Liver (tissue), 9 donors: ENCODE results near the gene COL21A1. TPM values are rescaled to one million over a fixed set of nuclear protein-coding genes. Genes with fewer than 3 reads are reported as not detected.

Source experiments
- DNase-seq: peaks from one replicate; pipeline ENCODE4 v3.0.0-alpha.2; 2017; ENCODE audit warnings: low spot score
- H3K27ac ChIP-seq, 2 donors: one replicate each; pipeline ENCODE4 v1.7.0; 2013; ENCODE audit warnings: inconsistent platforms in 2 of 2, low read length in 2 of 2, control low read depth in 1 of 2, low read depth in 1 of 2, mild to moderate bottlenecking in 1 of 2
- H3K27me3 ChIP-seq, 4 donors: one replicate each; pipeline versions ENCODE4 v1.6.1 to v1.7.0; 2013; ENCODE audit warnings: low read length in 3 of 4, inconsistent platforms in 1 of 4, mild to moderate bottlenecking in 1 of 4, moderate library complexity in 1 of 4; ENCODE audit not compliant: control insufficient read depth in 4 of 4, insufficient read depth in 4 of 4
- H3K36me3 ChIP-seq, 4 donors: one replicate each; pipeline versions ENCODE4 v1.6.1 to v1.7.0; 2013; ENCODE audit warnings: low read length in 3 of 4, mild to moderate bottlenecking in 3 of 4, low read depth in 1 of 4, moderate library complexity in 1 of 4; ENCODE audit not compliant: control insufficient read depth in 4 of 4, insufficient read depth in 3 of 4
- H3K4me1 ChIP-seq, 4 donors: one replicate each; pipeline versions ENCODE4 v1.6.1 to v1.7.0; 2013; ENCODE audit warnings: low read length in 3 of 4, mild to moderate bottlenecking in 3 of 4, moderate library complexity in 1 of 4; ENCODE audit not compliant: control insufficient read depth in 4 of 4, insufficient read depth in 4 of 4
- H3K4me3 ChIP-seq, 3 donors: one replicate each; pipeline versions ENCODE4 v1.6.1 to v1.7.0; 2013; ENCODE audit warnings: low read length in 3 of 3, control low read depth in 1 of 3, low read depth in 1 of 3, mild to moderate bottlenecking in 1 of 3
- H3K9ac ChIP-seq, 2 donors: one replicate each; pipeline ENCODE4 v1.7.0; 2013; ENCODE audit warnings: low read length in 2 of 2, mild to moderate bottlenecking in 2 of 2, moderate library complexity in 2 of 2, control low read depth in 1 of 2, low read depth in 1 of 2
- H3K9me3 ChIP-seq, 4 donors: one replicate each; pipeline versions ENCODE4 v1.6.1 to v1.7.0; 2013; ENCODE audit warnings: low read length in 3 of 4; ENCODE audit not compliant: control insufficient read depth in 4 of 4
- EGR1 ChIP-seq, 2 donors: IDR thresholded peaks; 2 replicates each; pipeline ENCODE4 v1.6.1; 2016 to 2018; ENCODE audit warnings: antibody characterized with exemption in 2 of 2, low read depth in 2 of 2
- FOXA1 ChIP-seq: IDR thresholded peaks from 2 replicates; pipeline ENCODE4 v1.6.1; 2016; ENCODE audit warnings: antibody characterized with exemption
- FOXA2 ChIP-seq: IDR thresholded peaks from 2 replicates; pipeline ENCODE4 v1.6.1; 2016; ENCODE audit warnings: antibody characterized with exemption
- GABPA ChIP-seq, 2 donors: IDR thresholded peaks in 1 of 2; conservative IDR thresholded peaks in 1 of 2; 2 replicates each; pipeline ENCODE4 v1.6.1; 2016; ENCODE audit warnings: antibody characterized with exemption in 2 of 2, mild to moderate bottlenecking in 1 of 2, moderate library complexity in 1 of 2
- HNF4A ChIP-seq, 2 donors: conservative IDR thresholded peaks; 2 replicates each; pipeline ENCODE4 v1.6.1; 2016; ENCODE audit warnings: antibody characterized with exemption in 2 of 2, mild to moderate bottlenecking in 2 of 2
- HNF4G ChIP-seq: IDR thresholded peaks from 2 replicates; pipeline ENCODE4 v1.6.1; 2016; ENCODE audit warnings: antibody characterized with exemption
- JUND ChIP-seq, 2 donors: IDR thresholded peaks; 2 replicates each; pipeline ENCODE4 v1.6.1; 2016; ENCODE audit warnings: antibody characterized with exemption in 2 of 2
- NR2F2 ChIP-seq: IDR thresholded peaks from 2 replicates; pipeline ENCODE4 v1.6.1; 2016; ENCODE audit warnings: antibody characterized with exemption
- RAD21 ChIP-seq, 2 donors: IDR thresholded peaks; 2 replicates each; pipeline ENCODE4 v1.6.1; 2016; ENCODE audit warnings: antibody characterized with exemption in 2 of 2, mild to moderate bottlenecking in 2 of 2
- RXRA ChIP-seq, 2 donors: IDR thresholded peaks; 2 replicates each; pipeline ENCODE4 v1.6.1; 2017 to 2018; ENCODE audit warnings: antibody characterized with exemption in 2 of 2, mild to moderate bottlenecking in 1 of 2
- SP1 ChIP-seq: IDR thresholded peaks from 2 replicates; pipeline ENCODE4 v1.6.1; 2018; ENCODE audit warnings: antibody characterized with exemption, mild to moderate bottlenecking
- TAF1 ChIP-seq: conservative IDR thresholded peaks from 2 replicates; pipeline ENCODE4 v1.6.1; 2016; ENCODE audit warnings: antibody characterized with exemption, mild to moderate bottlenecking
- YY1 ChIP-seq: IDR thresholded peaks from 2 replicates; pipeline ENCODE4 v1.6.1; 2016; ENCODE audit warnings: antibody characterized with exemption, mild to moderate bottlenecking
- WGBS: extraction: QIAGEN DNeasy Blood & Tissue Kit; methylation state at CpG from one replicate; pipeline ENCODE4 v1.1.7; 2013; 5-methylcytosine and 5-hydroxymethylcytosine counted together
- polyA plus RNA-seq, 2 donors: library from polyadenylated mRNA; stranded (reverse) in 1 of 2; unstranded in 1 of 2; fragments of 200-250 nt in 1 of 2; fragments of >200 nt in 1 of 2; fragmentation: Nextera tagmentation in 1 of 2; extraction: Ambion mirVana in 1 of 2; gene quantifications; one replicate each; pipeline versions ENCODE4 v1.2.1 to v1.2.3, GENCODE V29; 2013 to 2015
- total RNA-seq, 2 donors: library from RNA; depleted of rRNA; stranded (reverse); fragments of >200 nt; gene quantifications; one replicate each; pipeline ENCODE4 v1.2.3, GENCODE V29; 2014
- TF ChIP-seq, protein P1 (sequence below): IDR thresholded peaks from 2 replicates; pipeline ENCODE4 v1.6.1; 2016; ENCODE audit warnings: antibody characterized with exemption
- TF ChIP-seq, protein P2 (sequence below): IDR thresholded peaks from 2 replicates; pipeline ENCODE4 v1.6.1; 2016; ENCODE audit warnings: antibody characterized with exemption
- TF ChIP-seq, protein P3 (sequence below): fragments of 150-350 bp; IDR thresholded peaks from 2 replicates; pipeline ENCODE4 v1.5.1; 2017; ENCODE audit warnings: improper control_type of control experiment, low read depth, low read length; ENCODE audit not compliant: missing input control
- TF ChIP-seq, protein P4 (sequence below): IDR thresholded peaks from 2 replicates; pipeline ENCODE4 v1.6.1; 2016; ENCODE audit warnings: antibody characterized with exemption, mild to moderate bottlenecking
- TF ChIP-seq, protein P5 (sequence below): IDR thresholded peaks from 2 replicates; pipeline ENCODE4 v1.6.1; 2016; ENCODE audit warnings: antibody characterized with exemption
- donor health status: healthy.
- donor health status: healthy.
- donor health status: healthy.
- donor health status: healthy.
- donor health status: healthy.

COL21A1 gene
- total and polyA plus RNA-seq, 4 donors: 0.48 to 1.3 (median 0.52) TPM

DNA sequence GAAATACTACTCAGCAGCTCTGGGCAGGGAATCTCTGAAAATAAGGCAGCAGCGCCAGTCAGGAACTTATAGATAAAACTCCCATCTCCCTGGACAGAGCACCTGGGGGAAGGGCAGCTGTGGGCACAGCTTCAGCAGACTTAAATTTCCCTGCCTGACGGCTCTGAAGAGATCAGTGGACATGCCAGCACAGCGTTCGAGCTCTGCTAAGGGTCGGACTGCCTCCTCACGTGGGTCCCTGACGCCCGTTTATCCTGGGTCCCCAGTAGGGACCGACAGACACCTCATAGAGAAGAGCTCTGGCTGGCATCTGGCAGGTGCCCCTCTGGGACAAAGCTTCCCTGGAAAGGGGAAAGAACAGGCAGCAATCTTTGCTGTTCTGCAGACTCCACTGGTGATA, 59.0 kb downstream of the COL21A1 start:
- no peak overlapping the region for H3K4me3 ChIP-seq
- H3K9me3 ChIP-seq: no peaks in the 10 kb centered on the region
- no peaks in the 10 kb centered on the region for H3K36me3 ChIP-seq
- whole genome bisulfite sequencing: 75% methylated on average over 9 of the region's 9 CpGs
- TF ChIP-seq HNF4A (conservative IDR thresholded peaks at IDR 0.05) (no peak), EGR1 (IDR thresholded peaks at IDR 0.05; ENCODE audit: low read depth in 2 of 2) (no peak), RXRA (IDR thresholded peaks at IDR 0.05) (no peak), HNF4G (no peak), YY1 (no peak), FOXA1 (no peak), FOXA2 (no peak)
- TF ChIP-seq, protein P1, sequence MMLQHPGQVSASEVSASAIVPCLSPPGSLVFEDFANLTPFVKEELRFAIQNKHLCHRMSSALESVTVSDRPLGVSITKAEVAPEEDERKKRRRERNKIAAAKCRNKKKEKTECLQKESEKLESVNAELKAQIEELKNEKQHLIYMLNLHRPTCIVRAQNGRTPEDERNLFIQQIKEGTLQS: no peak
- TF ChIP-seq, protein P2, sequence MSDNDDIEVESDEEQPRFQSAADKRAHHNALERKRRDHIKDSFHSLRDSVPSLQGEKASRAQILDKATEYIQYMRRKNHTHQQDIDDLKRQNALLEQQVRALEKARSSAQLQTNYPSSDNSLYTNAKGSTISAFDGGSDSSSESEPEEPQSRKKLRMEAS: no peak
- TF ChIP-seq, protein P3, sequence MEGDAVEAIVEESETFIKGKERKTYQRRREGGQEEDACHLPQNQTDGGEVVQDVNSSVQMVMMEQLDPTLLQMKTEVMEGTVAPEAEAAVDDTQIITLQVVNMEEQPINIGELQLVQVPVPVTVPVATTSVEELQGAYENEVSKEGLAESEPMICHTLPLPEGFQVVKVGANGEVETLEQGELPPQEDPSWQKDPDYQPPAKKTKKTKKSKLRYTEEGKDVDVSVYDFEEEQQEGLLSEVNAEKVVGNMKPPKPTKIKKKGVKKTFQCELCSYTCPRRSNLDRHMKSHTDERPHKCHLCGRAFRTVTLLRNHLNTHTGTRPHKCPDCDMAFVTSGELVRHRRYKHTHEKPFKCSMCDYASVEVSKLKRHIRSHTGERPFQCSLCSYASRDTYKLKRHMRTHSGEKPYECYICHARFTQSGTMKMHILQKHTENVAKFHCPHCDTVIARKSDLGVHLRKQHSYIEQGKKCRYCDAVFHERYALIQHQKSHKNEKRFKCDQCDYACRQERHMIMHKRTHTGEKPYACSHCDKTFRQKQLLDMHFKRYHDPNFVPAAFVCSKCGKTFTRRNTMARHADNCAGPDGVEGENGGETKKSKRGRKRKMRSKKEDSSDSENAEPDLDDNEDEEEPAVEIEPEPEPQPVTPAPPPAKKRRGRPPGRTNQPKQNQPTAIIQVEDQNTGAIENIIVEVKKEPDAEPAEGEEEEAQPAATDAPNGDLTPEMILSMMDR: no peak
- TF ChIP-seq, protein P4, sequence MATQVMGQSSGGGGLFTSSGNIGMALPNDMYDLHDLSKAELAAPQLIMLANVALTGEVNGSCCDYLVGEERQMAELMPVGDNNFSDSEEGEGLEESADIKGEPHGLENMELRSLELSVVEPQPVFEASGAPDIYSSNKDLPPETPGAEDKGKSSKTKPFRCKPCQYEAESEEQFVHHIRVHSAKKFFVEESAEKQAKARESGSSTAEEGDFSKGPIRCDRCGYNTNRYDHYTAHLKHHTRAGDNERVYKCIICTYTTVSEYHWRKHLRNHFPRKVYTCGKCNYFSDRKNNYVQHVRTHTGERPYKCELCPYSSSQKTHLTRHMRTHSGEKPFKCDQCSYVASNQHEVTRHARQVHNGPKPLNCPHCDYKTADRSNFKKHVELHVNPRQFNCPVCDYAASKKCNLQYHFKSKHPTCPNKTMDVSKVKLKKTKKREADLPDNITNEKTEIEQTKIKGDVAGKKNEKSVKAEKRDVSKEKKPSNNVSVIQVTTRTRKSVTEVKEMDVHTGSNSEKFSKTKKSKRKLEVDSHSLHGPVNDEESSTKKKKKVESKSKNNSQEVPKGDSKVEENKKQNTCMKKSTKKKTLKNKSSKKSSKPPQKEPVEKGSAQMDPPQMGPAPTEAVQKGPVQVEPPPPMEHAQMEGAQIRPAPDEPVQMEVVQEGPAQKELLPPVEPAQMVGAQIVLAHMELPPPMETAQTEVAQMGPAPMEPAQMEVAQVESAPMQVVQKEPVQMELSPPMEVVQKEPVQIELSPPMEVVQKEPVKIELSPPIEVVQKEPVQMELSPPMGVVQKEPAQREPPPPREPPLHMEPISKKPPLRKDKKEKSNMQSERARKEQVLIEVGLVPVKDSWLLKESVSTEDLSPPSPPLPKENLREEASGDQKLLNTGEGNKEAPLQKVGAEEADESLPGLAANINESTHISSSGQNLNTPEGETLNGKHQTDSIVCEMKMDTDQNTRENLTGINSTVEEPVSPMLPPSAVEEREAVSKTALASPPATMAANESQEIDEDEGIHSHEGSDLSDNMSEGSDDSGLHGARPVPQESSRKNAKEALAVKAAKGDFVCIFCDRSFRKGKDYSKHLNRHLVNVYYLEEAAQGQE: no peak
- no peak overlapping the region for H3K9ac ChIP-seq
- no peak for DNase-seq
- H3K27me3 ChIP-seq: no peaks in the 10 kb centered on the region
- H3K4me1 ChIP-seq: no peaks in the 10 kb centered on the region
- no peak overlapping the region for H3K27ac ChIP-seq

DNA sequence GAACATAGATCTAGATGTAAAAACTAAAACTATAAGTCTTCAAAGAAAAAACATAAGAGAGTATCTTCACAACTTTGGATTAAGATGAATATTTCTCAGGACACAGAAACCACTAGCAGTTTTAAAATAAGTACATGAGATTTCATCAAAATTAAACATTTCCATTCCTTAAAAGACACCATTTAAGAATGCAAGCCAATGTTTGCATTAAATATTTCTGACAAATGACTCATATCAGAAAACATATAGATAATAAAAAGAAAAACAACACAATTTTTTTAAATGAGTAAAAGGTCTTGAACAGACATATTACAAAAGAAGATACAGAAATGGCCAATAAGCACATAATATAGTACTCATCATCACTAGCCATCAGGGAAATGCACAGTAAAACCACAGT, 59.7 kb downstream of the COL21A1 start:
- H3K27me3 ChIP-seq: no peaks in the 10 kb centered on the region
- TF ChIP-seq SP1: no peak
- no peak for TF ChIP-seq RAD21 (IDR thresholded peaks at IDR 0.05)
- no peak for TF ChIP-seq JUND (IDR thresholded peaks at IDR 0.05)
- TF ChIP-seq HNF4A (conservative IDR thresholded peaks at IDR 0.05): no peak
- no peak for TF ChIP-seq YY1
- TF ChIP-seq RXRA (IDR thresholded peaks at IDR 0.05): no peak
- no peak for TF ChIP-seq GABPA (IDR thresholded peaks at IDR 0.05 in 1 of 2, conservative IDR thresholded peaks at IDR 0.05 in 1 of 2)
- no peak for TF ChIP-seq FOXA2
- TF ChIP-seq, protein P1: no peak
- TF ChIP-seq, protein P5, sequence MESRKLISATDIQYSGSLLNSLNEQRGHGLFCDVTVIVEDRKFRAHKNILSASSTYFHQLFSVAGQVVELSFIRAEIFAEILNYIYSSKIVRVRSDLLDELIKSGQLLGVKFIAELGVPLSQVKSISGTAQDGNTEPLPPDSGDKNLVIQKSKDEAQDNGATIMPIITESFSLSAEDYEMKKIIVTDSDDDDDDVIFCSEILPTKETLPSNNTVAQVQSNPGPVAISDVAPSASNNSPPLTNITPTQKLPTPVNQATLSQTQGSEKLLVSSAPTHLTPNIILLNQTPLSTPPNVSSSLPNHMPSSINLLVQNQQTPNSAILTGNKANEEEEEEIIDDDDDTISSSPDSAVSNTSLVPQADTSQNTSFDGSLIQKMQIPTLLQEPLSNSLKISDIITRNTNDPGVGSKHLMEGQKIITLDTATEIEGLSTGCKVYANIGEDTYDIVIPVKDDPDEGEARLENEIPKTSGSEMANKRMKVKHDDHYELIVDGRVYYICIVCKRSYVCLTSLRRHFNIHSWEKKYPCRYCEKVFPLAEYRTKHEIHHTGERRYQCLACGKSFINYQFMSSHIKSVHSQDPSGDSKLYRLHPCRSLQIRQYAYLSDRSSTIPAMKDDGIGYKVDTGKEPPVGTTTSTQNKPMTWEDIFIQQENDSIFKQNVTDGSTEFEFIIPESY: no peak
- TF ChIP-seq, protein P4: no peak
- TF ChIP-seq, protein P2: no peak
- no peak for TF ChIP-seq NR2F2
- TF ChIP-seq TAF1: no peak

More for the DNA sequence above, 59.7 kb downstream of the COL21A1 start:
- no peaks in the 10 kb centered on the region for H3K9me3 ChIP-seq
- DNase-seq: no peak
- no peak overlapping the region for H3K27ac ChIP-seq
- H3K36me3 ChIP-seq: no peaks in the 10 kb centered on the region
- no peak overlapping the region for H3K9ac ChIP-seq
- H3K4me1 ChIP-seq: no peaks in the 10 kb centered on the region
- H3K4me3 ChIP-seq: no peak overlapping the region
